ENCODE results near the gene BTN3A1. TPM values are rescaled to one million over a fixed set of nuclear protein-coding genes. Genes with fewer than 3 reads are reported as not detected.

The BTN3A1 gene
- total and polyA plus RNA-seq, 10 of the 15 experiments (the other 5 are each of a cell fraction or from before 2014, with no cell fraction given), result 5.6 to 60.1 (median 16.1) TPM

- no peak for TF ChIP-seq E2F8 (IDR thresholded peaks at IDR 0.05; ENCODE audit: low read depth, partially characterized antibody)
- TF ChIP-seq IKZF2 (IDR thresholded peaks at IDR 0.05), result no peak
- no peak for TF ChIP-seq ZBTB40 (IDR thresholded peaks at IDR 0.05; ENCODE audit: borderline replicate concordance)
- TF ChIP-seq CBX3 (IDR thresholded peaks at IDR 0.05; ENCODE audit: borderline replicate concordance, low read depth), result no peak
Observed at GRCh38 chr6:26438000-26438399, 35.9 kb downstream of the BTN3A1 start (continued).
